ENCODE measurements around the gene TMEM129.

TMEM129 gene

DNA sequence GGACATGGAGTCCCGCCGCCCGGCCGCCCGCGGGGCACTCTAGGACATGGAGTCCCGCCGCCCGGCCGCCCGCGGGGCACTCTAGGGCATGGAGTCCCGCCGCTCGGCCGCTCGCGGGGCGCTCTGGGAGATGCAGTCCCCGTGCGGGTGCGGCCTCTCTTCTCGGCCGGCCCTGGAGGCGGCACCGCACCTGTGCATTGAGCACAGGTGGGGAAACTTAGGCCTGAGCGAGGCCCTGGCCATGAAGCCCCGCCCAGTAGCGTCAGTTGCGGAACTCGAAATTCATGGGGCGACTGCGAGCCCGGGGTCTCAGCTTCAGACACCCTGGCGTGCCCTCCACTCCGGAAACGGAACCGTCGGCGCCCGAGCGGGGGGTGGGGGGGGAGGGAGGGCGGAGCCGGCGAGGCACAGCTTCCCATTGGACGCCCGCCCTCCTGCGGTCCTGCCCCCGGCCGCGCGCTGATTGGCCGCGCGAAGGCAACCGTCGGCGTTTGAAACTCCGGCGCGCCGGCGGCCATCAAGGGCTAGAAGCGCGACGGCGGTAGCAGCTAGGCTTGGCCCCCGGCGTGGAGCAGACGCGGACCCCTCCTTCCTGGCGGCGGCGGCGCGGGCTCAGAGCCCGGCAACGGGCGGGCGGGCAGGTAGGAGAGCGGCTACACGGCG, at the start of gene TMEM129, which contains the start of gene TACC3:
Gene TMEM129, minus strand, starts transcription at position 321 of the 663 bp plus-strand sequence. CDS start 486 bp downstream, outside the sequence.
Gene TACC3, plus strand, starts transcription at position 519 of the 663 bp plus-strand sequence. CDS start 1,901 bp downstream, outside the sequence.
- peak within 1 kb of the TSS; percentile 98 for H3K4me2 ChIP-seq (ENCODE audit: low read depth, low read length)
- peaks cover 14% of the 10 kb centered on the region for H3F3A ChIP-seq (ENCODE audit: insufficient read depth, low read length)
- no peaks in the 10 kb centered on the region for H3K9me2 ChIP-seq (replicated peaks; ENCODE audit: insufficient read depth, low read length)
- H2AFZ ChIP-seq (ENCODE audit: low read length): peak within 1 kb of the TSS; percentile 26
- H3K4me1 ChIP-seq (ENCODE audit: low read length): peaks cover 14% of the 10 kb centered on the region
- H3K36me3 ChIP-seq (replicated peaks; ENCODE audit: insufficient read depth, low read length): 0 out of 2 replicates have a peak, but pooled peaks cover 3% of the 10 kb centered on the region
- H3K27ac ChIP-seq (ENCODE audit: low read length): peak within 1 kb of the TSS; percentile 63; the same call in 1 of the 2 replicates
- TF ChIP-seq, protein P1, sequence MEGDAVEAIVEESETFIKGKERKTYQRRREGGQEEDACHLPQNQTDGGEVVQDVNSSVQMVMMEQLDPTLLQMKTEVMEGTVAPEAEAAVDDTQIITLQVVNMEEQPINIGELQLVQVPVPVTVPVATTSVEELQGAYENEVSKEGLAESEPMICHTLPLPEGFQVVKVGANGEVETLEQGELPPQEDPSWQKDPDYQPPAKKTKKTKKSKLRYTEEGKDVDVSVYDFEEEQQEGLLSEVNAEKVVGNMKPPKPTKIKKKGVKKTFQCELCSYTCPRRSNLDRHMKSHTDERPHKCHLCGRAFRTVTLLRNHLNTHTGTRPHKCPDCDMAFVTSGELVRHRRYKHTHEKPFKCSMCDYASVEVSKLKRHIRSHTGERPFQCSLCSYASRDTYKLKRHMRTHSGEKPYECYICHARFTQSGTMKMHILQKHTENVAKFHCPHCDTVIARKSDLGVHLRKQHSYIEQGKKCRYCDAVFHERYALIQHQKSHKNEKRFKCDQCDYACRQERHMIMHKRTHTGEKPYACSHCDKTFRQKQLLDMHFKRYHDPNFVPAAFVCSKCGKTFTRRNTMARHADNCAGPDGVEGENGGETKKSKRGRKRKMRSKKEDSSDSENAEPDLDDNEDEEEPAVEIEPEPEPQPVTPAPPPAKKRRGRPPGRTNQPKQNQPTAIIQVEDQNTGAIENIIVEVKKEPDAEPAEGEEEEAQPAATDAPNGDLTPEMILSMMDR (IDR thresholded peaks at IDR 0.05; ENCODE audit: low read length): no peak
- TF ChIP-seq EZH2phosphoT487 (IDR thresholded peaks at IDR 0.05; ENCODE audit: low read length): no peak
- TF ChIP-seq EZH2 (optimal IDR thresholded peaks at IDR 0.05; ENCODE audit: low read depth, low read length): no peak
- 0 out of 2 replicates have a peak, but pooled peaks cover under 1% of the 10 kb centered on the region for H4K20me1 ChIP-seq (ENCODE audit: insufficient read depth, low read length)
- peak within 1 kb of the TSS; percentile 94 for H3K4me3 ChIP-seq (ENCODE audit: low read length)
- no peaks in the 10 kb centered on the region for H3K27me3 ChIP-seq (replicated peaks; ENCODE audit: insufficient read depth, low read length)
- H3K79me2 ChIP-seq (ENCODE audit: low read length): peaks cover 89% of the 10 kb centered on the region
- DNase-seq: peak; percentile 99
- H3K9ac ChIP-seq (ENCODE audit: low read length): peak within 1 kb of the TSS; percentile 86
- no peaks in the 10 kb centered on the region for H3K9me3 ChIP-seq (replicated peaks; ENCODE audit: insufficient read depth, low read length)

- H3K9me2 ChIP-seq (replicated peaks; ENCODE audit: insufficient read depth, low read length): no peaks in the 10 kb centered on the region
- no peak for DNase-seq
- no peaks in the 10 kb centered on the region for H3K4me1 ChIP-seq (ENCODE audit: low read length)
- H3K79me2 ChIP-seq (ENCODE audit: low read length): no peaks in the 10 kb centered on the region
- H3K4me2 ChIP-seq (ENCODE audit: low read depth, low read length): no peak overlapping the region
- peaks cover 85% of the 10 kb centered on the region for H3K27me3 ChIP-seq (replicated peaks; ENCODE audit: insufficient read depth, low read length)
- no peaks in the 10 kb centered on the region; the same call in 1 of the 2 replicates for H4K20me1 ChIP-seq (ENCODE audit: insufficient read depth, low read length)
- H3K36me3 ChIP-seq (replicated peaks; ENCODE audit: insufficient read depth, low read length): no peaks in the 10 kb centered on the region
- no peaks in the 10 kb centered on the region for H3F3A ChIP-seq (ENCODE audit: insufficient read depth, low read length)
- H3K4me3 ChIP-seq (ENCODE audit: low read length): no peak overlapping the region
- H3K9ac ChIP-seq (ENCODE audit: low read length): no peak overlapping the region
- TF ChIP-seq, protein P1 (IDR thresholded peaks at IDR 0.05; ENCODE audit: low read length): no peak
- no peak for TF ChIP-seq EZH2 (optimal IDR thresholded peaks at IDR 0.05; ENCODE audit: low read depth, low read length)
- TF ChIP-seq EZH2phosphoT487 (IDR thresholded peaks at IDR 0.05; ENCODE audit: low read length): no peak
- H3K9me3 ChIP-seq (replicated peaks; ENCODE audit: insufficient read depth, low read length): no peaks in the 10 kb centered on the region
- no peak overlapping the region for H2AFZ ChIP-seq (ENCODE audit: low read length)
- H3K27ac ChIP-seq (ENCODE audit: low read length): no peak overlapping the region
Measured at GRCh38 chr4:1770791-1771231, 49.7 kb upstream of the TMEM129 start.

DNA sequence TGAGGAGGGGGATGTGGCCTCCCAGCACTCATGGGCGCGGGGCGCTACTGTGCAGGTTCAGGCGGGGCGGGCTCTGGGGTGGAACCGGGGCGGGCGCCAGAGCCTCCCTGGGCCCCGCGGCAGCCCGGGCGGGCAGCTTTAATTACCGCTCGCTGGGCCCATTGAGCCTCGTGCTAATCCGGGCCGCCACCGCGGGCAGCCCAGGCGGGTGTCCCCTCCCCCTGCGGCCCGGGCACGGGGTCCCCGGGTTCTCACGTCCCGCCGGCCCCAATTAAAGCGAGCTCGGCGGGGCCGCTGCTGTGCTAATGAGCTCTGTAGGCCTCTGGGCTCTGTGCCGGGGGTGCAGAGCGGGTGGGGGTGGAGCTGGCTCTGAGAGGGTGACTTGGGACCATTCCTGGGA, 49.1 kb upstream of the TMEM129 start:
- H3K9ac ChIP-seq (ENCODE audit: low read length): no peak overlapping the region
- DNase-seq: no peak
- no peaks in the 10 kb centered on the region for H3F3A ChIP-seq (ENCODE audit: insufficient read depth, low read length)
- no peak overlapping the region for H3K4me3 ChIP-seq (ENCODE audit: low read length)
- H4K20me1 ChIP-seq (ENCODE audit: insufficient read depth, low read length): no peaks in the 10 kb centered on the region; the same call in 1 of the 2 replicates
- TF ChIP-seq EZH2 (optimal IDR thresholded peaks at IDR 0.05; ENCODE audit: low read depth, low read length): no peak
- TF ChIP-seq, protein P1 (IDR thresholded peaks at IDR 0.05; ENCODE audit: low read length): no peak
- TF ChIP-seq EZH2phosphoT487 (IDR thresholded peaks at IDR 0.05; ENCODE audit: low read length): no peak
- no peaks in the 10 kb centered on the region for H3K4me1 ChIP-seq (ENCODE audit: low read length)
- no peak overlapping the region for H3K4me2 ChIP-seq (ENCODE audit: low read depth, low read length)
- H3K36me3 ChIP-seq (replicated peaks; ENCODE audit: insufficient read depth, low read length): no peaks in the 10 kb centered on the region
- H3K79me2 ChIP-seq (ENCODE audit: low read length): no peaks in the 10 kb centered on the region
- no peak overlapping the region for H2AFZ ChIP-seq (ENCODE audit: low read length)
- no peak overlapping the region for H3K27ac ChIP-seq (ENCODE audit: low read length)
- H3K9me2 ChIP-seq (replicated peaks; ENCODE audit: insufficient read depth, low read length): no peaks in the 10 kb centered on the region
- H3K27me3 ChIP-seq (replicated peaks; ENCODE audit: insufficient read depth, low read length): peaks cover 85% of the 10 kb centered on the region
- H3K9me3 ChIP-seq (replicated peaks; ENCODE audit: insufficient read depth, low read length): no peaks in the 10 kb centered on the region
